ENCODE data around the gene CELF1. TPM values are rescaled to one million over a fixed set of nuclear protein-coding genes. Genes with fewer than 3 reads are reported as not detected.

CELF1 gene
- polyA plus RNA-seq, 1 donor from 2014 or later = 209 TPM

GRCh38 chr11:47511917-47512316 lies 41.0 kb downstream of the CELF1 start:
- Histone ChIP-seq H3K9me2 (ENCODE audit: insufficient read depth, low read length) (no peaks in the 10 kb centered on the region), H3K4me2 (ENCODE audit: low read length) (no peak overlapping the region), H3K79me2 (replicated peaks; ENCODE audit: insufficient read depth, low read length) (peaks cover 73% of the 10 kb centered on the region), H3K36me3 (ENCODE audit: insufficient read depth, low read length) (no peaks in the 10 kb centered on the region), H3K9me3 (ENCODE audit: low read length) (no peaks in the 10 kb centered on the region), H3K27ac (ENCODE audit: low read length) (no peak overlapping the region), H3K4me3 (ENCODE audit: low read length) (no peak overlapping the region), H3K27me3 (ENCODE audit: insufficient read depth, low read depth, low read length) (no peaks in the 10 kb centered on the region), H4K20me1 (ENCODE audit: insufficient read depth) (peaks cover 6% of the 10 kb centered on the region), H3K9ac (ENCODE audit: low read length) (no peak overlapping the region), H3F3A (ENCODE audit: insufficient read depth, low read length, poor library complexity, severe bottlenecking) (no peaks in the 10 kb centered on the region), H2AFZ (ENCODE audit: low read depth, low read length) (no peak overlapping the region)
- TF ChIP-seq TAF1 (IDR thresholded peaks at IDR 0.05; ENCODE audit: low read depth) = no peak
- TF ChIP-seq EZH2 (IDR thresholded peaks at IDR 0.05; ENCODE audit: borderline replicate concordance, insufficient read depth, low read length, poor library complexity, severe bottlenecking) = no peak
- no peak for TF ChIP-seq SMC3 (conservative IDR thresholded peaks at IDR 0.05; ENCODE audit: poor library complexity)
- TF ChIP-seq MXI1 (conservative IDR thresholded peaks at IDR 0.05; ENCODE audit: poor library complexity, severe bottlenecking) = no peak
- no peak for TF ChIP-seq CTCF (IDR thresholded peaks at IDR 0.05; ENCODE audit: poor library complexity, severe bottlenecking)
- TF ChIP-seq, protein P1, sequence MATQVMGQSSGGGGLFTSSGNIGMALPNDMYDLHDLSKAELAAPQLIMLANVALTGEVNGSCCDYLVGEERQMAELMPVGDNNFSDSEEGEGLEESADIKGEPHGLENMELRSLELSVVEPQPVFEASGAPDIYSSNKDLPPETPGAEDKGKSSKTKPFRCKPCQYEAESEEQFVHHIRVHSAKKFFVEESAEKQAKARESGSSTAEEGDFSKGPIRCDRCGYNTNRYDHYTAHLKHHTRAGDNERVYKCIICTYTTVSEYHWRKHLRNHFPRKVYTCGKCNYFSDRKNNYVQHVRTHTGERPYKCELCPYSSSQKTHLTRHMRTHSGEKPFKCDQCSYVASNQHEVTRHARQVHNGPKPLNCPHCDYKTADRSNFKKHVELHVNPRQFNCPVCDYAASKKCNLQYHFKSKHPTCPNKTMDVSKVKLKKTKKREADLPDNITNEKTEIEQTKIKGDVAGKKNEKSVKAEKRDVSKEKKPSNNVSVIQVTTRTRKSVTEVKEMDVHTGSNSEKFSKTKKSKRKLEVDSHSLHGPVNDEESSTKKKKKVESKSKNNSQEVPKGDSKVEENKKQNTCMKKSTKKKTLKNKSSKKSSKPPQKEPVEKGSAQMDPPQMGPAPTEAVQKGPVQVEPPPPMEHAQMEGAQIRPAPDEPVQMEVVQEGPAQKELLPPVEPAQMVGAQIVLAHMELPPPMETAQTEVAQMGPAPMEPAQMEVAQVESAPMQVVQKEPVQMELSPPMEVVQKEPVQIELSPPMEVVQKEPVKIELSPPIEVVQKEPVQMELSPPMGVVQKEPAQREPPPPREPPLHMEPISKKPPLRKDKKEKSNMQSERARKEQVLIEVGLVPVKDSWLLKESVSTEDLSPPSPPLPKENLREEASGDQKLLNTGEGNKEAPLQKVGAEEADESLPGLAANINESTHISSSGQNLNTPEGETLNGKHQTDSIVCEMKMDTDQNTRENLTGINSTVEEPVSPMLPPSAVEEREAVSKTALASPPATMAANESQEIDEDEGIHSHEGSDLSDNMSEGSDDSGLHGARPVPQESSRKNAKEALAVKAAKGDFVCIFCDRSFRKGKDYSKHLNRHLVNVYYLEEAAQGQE (IDR thresholded peaks at IDR 0.05; ENCODE audit: borderline replicate concordance) = no peak
- TF ChIP-seq RAD21 (conservative IDR thresholded peaks at IDR 0.05) = no peak
- no peak for TF ChIP-seq EP300 (conservative IDR thresholded peaks at IDR 0.05; ENCODE audit: poor library complexity, severe bottlenecking)
- no peak for TF ChIP-seq POLR2AphosphoS5 (IDR thresholded peaks at IDR 0.05)

DNA sequence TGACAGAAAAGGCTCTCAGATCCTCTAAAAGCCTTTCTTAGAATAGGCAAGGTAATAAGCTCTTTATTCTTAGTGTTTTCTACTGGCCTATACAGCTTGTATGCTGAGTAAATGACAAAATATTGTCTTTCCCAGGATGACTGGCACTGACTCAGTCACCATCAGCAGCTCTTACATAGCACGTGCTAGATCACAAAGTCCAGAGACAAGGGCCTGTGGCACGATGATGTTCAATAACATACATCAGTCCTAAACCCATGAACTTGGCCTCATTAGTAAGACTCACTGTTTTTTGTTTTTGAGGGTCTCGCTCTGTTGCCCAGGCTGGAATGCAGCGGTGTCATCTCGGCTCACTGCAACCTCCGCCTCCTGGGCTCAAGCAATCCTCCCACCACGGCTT lies 42.7 kb downstream of the CELF1 start:
- H3K36me3 ChIP-seq (ENCODE audit: insufficient read depth, low read length) = no peaks in the 10 kb centered on the region
- H3K9me3 ChIP-seq (ENCODE audit: low read length) = no peaks in the 10 kb centered on the region
- H3K27ac ChIP-seq (ENCODE audit: low read length) = no peak overlapping the region
- H3K9me2 ChIP-seq (ENCODE audit: insufficient read depth, low read length) = no peaks in the 10 kb centered on the region
- peaks cover 3% of the 10 kb centered on the region for H4K20me1 ChIP-seq (ENCODE audit: insufficient read depth)
- H3F3A ChIP-seq (ENCODE audit: insufficient read depth, low read length, poor library complexity, severe bottlenecking) = no peaks in the 10 kb centered on the region
- H2AFZ ChIP-seq (ENCODE audit: low read depth, low read length) = no peak overlapping the region
- no peak overlapping the region for H3K4me3 ChIP-seq (ENCODE audit: low read length)
- no peak overlapping the region for H3K4me2 ChIP-seq (ENCODE audit: low read length)
- H3K27me3 ChIP-seq (ENCODE audit: insufficient read depth, low read depth, low read length) = no peaks in the 10 kb centered on the region
- no peak for TF ChIP-seq MXI1 (conservative IDR thresholded peaks at IDR 0.05; ENCODE audit: poor library complexity, severe bottlenecking)
- TF ChIP-seq RAD21 (conservative IDR thresholded peaks at IDR 0.05) = no peak
- TF ChIP-seq CTCF (IDR thresholded peaks at IDR 0.05; ENCODE audit: poor library complexity, severe bottlenecking) = no peak
- no peak for TF ChIP-seq EP300 (conservative IDR thresholded peaks at IDR 0.05; ENCODE audit: poor library complexity, severe bottlenecking)
- TF ChIP-seq TAF1 (IDR thresholded peaks at IDR 0.05; ENCODE audit: low read depth) = no peak
- TF ChIP-seq POLR2AphosphoS5 (IDR thresholded peaks at IDR 0.05) = no peak
- TF ChIP-seq SMC3 (conservative IDR thresholded peaks at IDR 0.05; ENCODE audit: poor library complexity) = no peak
- TF ChIP-seq EZH2 (IDR thresholded peaks at IDR 0.05; ENCODE audit: borderline replicate concordance, insufficient read depth, low read length, poor library complexity, severe bottlenecking) = no peak
- TF ChIP-seq, protein P1 (IDR thresholded peaks at IDR 0.05; ENCODE audit: borderline replicate concordance) = no peak
- H3K9ac ChIP-seq (ENCODE audit: low read length) = no peak overlapping the region
- peaks cover 61% of the 10 kb centered on the region for H3K79me2 ChIP-seq (replicated peaks; ENCODE audit: insufficient read depth, low read length)

Data from neural cell (in vitro differentiated cells).